Measurements from ENCODE around the gene PREB. TPM values are rescaled to one million over a fixed set of nuclear protein-coding genes. Genes with fewer than 3 reads are reported as not detected.

PREB gene
- total RNA-seq, 1 donor from 2014 or later = 48.9 TPM

- H3K9me3 Mint-ChIP-seq (ENCODE audit: unreplicated experiment) = peaks cover 2% of the 10 kb centered on the region
- no peaks in the 10 kb centered on the region for H3K4me1 Mint-ChIP-seq (ENCODE audit: low read depth, unreplicated experiment)
- no peaks in the 10 kb centered on the region for H3K27me3 ChIP-seq (ENCODE audit: insufficient read depth, low read length)
- H3K4me3 Mint-ChIP-seq (ENCODE audit: unreplicated experiment) = no peak overlapping the region
- FAIRE-seq (no peak), DNase-seq (ENCODE audit: low read depth) (no peak)
- no peaks in the 10 kb centered on the region for H3K79me2 ChIP-seq (ENCODE audit: insufficient read depth, low read length)
- no peaks in the 10 kb centered on the region for H3K9me3 ChIP-seq (ENCODE audit: insufficient read depth, low read depth, low read length)
- no peak overlapping the region for H2AFZ ChIP-seq (ENCODE audit: low read depth, low read length)
- H3K4me3 ChIP-seq (ENCODE audit: insufficient read depth, low read depth, low read length) = no peak overlapping the region
- no peaks in the 10 kb centered on the region for H3K36me3 Mint-ChIP-seq (ENCODE audit: low read depth, unreplicated experiment)
- no peak overlapping the region for H3K4me2 ChIP-seq (ENCODE audit: low read length)
- H3K27ac ChIP-seq (ENCODE audit: low read depth, low read length) = no peak overlapping the region
- H3K9ac ChIP-seq (ENCODE audit: low read length) = no peak overlapping the region
- H3K4me1 ChIP-seq (ENCODE audit: insufficient read depth, low read length) = no peaks in the 10 kb centered on the region
- peaks cover 13% of the 10 kb centered on the region for H3K27me3 Mint-ChIP-seq (ENCODE audit: low read depth, unreplicated experiment)
- no peak overlapping the region for H3K27ac Mint-ChIP-seq (ENCODE audit: unreplicated experiment)
- TF ChIP-seq CTCF (IDR thresholded peaks at IDR 0.05; ENCODE audit: insufficient read depth, low read depth, low read length) (no peak), EZH2 (IDR thresholded peaks at IDR 0.05; ENCODE audit: insufficient read depth, low read length) (no peak)
- H4K20me1 ChIP-seq (ENCODE audit: insufficient read depth, low read length) = no peaks in the 10 kb centered on the region
- no peaks in the 10 kb centered on the region for H3K36me3 ChIP-seq (ENCODE audit: insufficient read depth, low read length)
Observed at GRCh38 chr2:27093430-27094352, 40.7 kb downstream of the PREB start.

- no peaks in the 10 kb centered on the region for H3K79me2 ChIP-seq (ENCODE audit: insufficient read depth, low read length)
- H3K4me1 Mint-ChIP-seq (ENCODE audit: low read depth, unreplicated experiment) = no peaks in the 10 kb centered on the region
- no peak overlapping the region for H3K4me2 ChIP-seq (ENCODE audit: low read length)
- H4K20me1 ChIP-seq (ENCODE audit: insufficient read depth, low read length) = no peaks in the 10 kb centered on the region
- peaks cover 18% of the 10 kb centered on the region for H3K27me3 Mint-ChIP-seq (ENCODE audit: low read depth, unreplicated experiment)
- no peak overlapping the region for H3K4me3 Mint-ChIP-seq (ENCODE audit: unreplicated experiment)
- H3K9ac ChIP-seq (ENCODE audit: low read length) = no peak overlapping the region
- DNase-seq (ENCODE audit: low read depth) = no peak
- TF ChIP-seq EZH2 (IDR thresholded peaks at IDR 0.05; ENCODE audit: insufficient read depth, low read length) = no peak
- no peak for TF ChIP-seq CTCF (IDR thresholded peaks at IDR 0.05; ENCODE audit: insufficient read depth, low read depth, low read length)
- no peaks in the 10 kb centered on the region for H3K4me1 ChIP-seq (ENCODE audit: insufficient read depth, low read length)
- no peak overlapping the region for H3K4me3 ChIP-seq (ENCODE audit: insufficient read depth, low read depth, low read length)
- H3K36me3 Mint-ChIP-seq (ENCODE audit: low read depth, unreplicated experiment) = no peaks in the 10 kb centered on the region
- peaks cover 2% of the 10 kb centered on the region for H3K9me3 Mint-ChIP-seq (ENCODE audit: unreplicated experiment)
- H3K36me3 ChIP-seq (ENCODE audit: insufficient read depth, low read length) = no peaks in the 10 kb centered on the region
- no peaks in the 10 kb centered on the region for H3K27me3 ChIP-seq (ENCODE audit: insufficient read depth, low read length)
- no peak overlapping the region for H3K27ac ChIP-seq (ENCODE audit: low read depth, low read length)
- H3K27ac Mint-ChIP-seq (ENCODE audit: unreplicated experiment) = no peak overlapping the region
- H3K9me3 ChIP-seq (ENCODE audit: insufficient read depth, low read depth, low read length) = no peaks in the 10 kb centered on the region
- H2AFZ ChIP-seq (ENCODE audit: low read depth, low read length) = no peak overlapping the region
- no peak for FAIRE-seq
Observed at GRCh38 chr2:27092696-27093429, 41.6 kb downstream of the PREB start.
